NCI-H1092 treated with DMSO at 0.1 percent for 48 hours (cell line): Measurements from ENCODE around the gene PRR5.

Experiments used
- DNase-seq: peaks from one replicate; lab custom pipeline; 2025; lab: John Stamatoyannopoulos, UW

PRR5 gene

DNA sequence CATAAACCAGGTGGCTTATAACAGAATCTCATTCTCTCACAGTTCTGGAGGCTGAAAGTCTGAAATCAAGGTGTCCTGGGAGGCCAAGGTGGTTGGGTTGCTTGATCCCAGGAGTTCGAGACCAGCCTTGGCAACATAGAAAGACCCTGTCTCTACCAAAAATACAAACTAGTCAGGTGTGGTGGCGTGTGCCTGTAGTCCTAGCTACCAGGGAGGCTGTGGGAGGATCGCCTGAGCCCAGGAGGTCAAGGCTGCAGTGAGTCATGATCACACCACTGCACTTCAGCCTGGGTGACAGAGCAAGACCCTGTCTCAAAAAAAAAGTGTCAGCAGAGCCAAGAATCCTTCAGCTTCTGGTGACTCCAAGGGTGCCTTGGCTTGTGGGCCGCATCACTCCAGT lies 8.9 kb upstream of the PRR5 start:
- DNase-seq, result no peak

DNA sequence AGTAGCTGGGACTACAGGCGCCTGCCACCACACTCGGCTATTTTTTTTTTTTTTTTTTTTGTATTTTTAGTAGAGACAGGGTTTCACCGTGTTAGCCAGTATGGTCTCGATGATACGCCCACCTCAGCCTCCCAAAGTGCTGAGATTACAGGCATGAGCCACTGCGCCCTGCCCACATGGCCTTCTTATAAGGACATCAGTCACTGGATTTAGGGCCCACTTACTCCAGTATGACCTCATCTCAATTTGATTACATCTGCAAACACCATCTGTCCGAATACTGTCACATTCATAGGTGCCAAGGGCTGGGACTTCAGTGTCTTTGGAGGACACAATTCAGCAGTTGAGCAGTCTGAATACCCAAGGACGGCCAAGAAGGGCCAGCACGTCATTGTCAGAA lies 8.2 kb upstream of the PRR5 start:
- DNase-seq, result no peak

DNA sequence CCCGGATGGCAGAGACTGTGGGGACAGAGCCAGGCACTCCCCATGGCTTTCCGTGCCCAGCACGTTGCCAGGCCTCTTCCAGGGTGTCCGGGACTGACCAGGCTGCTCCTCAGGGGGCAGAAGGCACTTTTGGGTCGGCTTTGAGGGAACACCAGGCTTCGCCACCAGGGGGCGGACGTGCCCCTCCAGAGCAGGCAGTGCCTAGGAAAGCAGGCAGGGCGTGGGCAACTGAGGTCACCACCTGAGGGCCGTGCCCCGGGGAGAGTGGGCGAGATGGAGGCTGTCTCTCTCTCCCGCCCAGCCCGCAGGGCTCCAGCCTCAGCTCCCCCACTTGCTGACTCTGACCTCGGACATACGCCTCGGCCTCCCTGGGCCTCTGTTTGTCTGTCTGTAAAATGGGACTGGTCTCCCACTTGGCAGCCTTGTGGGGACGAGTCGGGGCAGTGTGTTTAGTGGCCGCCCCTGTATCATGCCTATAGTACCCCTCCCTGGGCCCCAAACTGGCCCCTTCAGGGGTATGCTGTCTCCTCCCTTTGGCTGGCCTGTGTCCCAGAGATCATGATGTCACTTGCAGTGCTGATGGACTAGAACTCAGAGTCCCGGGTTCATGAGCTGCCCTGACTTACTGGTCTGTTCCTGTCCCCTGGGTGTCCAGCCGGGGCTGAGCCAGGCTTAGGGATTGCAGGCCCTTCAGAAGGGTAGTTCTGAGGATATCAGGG lies 4.4 kb upstream of the PRR5 start:
- no peak for DNase-seq

DNA sequence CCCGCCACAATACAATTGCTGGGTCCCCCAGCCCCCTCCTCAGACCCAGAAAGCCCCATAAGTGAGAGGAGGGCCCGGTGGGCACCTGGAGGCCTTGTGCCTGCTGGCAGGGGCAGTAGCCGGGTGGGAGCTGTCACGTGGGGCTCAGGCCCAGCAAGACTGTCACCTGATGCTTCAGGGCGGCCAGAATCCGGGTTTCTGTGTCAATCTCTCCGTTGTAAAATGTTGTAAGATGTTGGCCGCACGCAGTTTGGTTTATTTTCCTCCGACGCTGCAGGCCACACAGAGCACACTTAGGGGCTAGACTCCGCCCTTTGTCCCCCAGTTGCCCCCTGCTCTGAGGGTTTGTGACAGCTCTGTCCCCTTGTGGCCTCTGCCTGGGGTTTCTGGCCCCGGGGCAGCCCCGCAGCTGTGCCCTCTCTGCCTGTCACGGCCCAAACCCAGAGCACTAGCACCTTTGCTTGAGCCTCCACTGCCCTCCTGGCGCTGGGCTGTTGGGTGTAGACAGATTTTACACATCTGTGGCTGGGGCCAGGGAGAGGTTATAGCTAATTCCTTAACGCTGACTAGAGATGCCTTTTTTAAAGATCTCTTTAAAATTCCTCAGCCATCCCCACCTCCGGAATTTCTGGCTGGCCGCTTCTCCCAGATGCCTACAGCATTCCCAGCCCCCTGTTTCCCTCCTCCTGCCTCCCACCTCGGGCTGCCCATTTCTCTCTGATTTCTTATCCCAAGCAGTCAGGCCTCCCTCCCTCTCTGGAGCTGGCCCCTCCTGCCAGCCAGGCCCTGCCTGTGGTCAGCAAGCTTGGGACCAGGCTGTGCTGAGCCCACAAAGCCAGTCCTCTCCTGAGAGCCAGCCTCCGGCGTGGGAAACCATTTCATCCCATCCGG lies 3.2 kb upstream of the PRR5 start:
- DNase-seq, result no peak

DNA sequence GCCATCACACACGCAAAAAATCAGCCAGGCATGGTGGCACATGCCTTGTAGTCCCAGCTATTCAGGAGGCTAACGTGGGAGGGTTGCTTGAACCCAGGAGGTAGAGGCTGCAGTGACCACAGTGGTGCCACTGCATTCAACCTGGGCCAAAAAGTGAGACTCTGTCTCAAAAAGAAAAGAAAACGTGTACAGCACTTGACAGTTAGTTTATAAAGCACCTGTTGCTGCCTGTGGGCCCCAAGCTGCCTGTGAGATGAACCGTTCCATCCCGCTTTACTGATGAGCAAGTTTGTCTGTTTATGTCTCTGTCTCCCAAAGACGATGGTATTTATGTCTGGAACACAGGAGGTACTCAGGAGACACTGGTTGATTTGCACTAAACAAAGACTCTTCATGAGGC lies 1.5 kb upstream of the PRR5 start:
- no peak for DNase-seq

DNA sequence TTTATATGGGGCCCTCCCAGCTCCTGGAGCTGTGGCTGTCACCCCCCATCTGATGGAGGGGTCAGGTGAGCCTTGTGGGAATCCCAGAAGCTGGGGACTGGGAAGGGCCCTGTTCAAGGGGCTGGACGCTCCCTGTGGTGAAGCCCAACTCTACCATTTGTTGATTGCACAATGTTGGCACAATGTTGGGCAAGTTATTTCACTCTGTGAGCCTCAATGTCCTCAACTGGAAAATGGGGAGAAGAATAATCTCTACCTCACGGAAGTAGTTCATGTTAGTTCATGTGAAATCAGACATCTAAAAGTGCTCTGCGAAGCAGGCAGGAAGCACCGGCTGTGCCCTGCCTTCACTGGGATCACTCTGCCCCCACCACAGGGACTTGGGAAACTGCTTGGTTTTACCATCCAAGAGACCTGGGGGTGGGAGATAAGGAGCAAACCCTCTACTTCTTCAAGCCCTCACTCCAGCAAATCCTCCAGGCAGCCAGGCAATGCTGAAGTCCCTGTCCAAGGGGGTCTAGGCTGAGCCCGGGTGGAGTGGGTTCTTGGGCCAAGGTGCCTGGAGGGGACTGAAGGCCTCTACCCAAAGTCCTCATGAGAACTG lies 715 bp upstream of the PRR5 start:
- DNase-seq, result no peak

DNA sequence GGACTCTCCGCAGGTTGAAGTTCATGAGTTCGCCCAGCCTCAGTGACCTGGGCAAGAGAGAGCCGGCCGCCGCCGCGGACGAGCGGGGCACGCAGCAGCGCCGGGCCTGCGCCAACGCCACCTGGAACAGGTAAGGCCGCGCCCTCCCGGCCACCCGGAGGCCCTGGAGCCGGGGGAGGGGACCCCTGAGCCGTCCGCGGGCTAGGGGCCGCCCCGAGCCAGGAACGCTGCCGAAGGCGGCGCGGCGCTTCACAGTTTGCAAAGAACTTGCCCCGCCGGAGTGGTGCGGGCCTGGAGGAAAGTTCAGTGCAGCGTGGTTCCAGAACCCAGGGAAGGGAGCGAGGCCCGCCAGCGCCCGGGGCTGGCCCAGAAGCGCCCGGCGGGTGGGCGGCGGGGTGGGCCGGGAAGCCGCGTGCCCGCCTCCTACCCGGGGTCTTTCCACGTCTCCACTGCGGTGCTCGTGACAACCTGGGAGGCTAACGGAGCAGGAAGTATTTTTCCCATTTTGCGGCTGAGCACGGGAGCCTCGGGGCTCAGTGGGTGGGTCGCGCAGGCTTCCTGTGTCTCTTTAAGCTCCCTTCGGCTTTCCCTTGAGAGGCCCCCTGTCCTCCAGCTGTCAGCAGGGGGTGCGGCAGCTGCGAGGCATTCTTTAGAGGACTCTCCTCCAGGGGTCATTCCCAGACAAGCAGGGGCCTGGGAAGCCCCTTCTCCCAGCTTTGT lies 635 bp downstream of the PRR5 start:
- no peak for DNase-seq

DNA sequence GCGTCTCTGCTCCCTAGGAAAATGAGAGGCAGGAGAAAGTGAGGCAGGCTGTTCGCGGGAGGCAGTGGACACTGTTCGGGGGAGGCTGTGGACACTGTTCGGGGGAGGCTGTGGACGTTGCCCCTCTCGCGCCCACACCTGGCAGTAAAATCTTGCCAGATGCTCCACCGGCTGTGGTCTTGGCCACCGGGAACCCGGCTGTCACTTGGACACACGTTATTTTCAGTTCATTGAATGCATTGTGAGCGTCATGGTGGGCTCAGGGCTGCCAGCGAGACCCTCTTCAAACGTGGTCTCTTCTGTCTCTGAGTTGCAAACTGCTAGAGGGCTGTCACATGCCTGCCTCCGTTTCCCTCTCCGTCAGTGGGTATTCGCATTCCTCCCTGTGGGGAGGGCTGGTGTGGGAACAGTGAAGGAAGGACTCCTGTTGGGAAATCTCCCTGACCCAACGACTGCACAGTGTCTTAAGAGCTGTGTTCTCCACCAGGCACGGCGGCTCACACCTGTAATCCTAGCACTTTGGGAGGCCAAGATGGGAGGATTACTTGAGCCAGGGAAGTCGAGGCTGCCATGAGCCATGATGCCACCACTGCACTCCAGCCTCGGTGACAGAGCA lies 1.4 kb downstream of the PRR5 start:
- DNase-seq, result no peak

DNA sequence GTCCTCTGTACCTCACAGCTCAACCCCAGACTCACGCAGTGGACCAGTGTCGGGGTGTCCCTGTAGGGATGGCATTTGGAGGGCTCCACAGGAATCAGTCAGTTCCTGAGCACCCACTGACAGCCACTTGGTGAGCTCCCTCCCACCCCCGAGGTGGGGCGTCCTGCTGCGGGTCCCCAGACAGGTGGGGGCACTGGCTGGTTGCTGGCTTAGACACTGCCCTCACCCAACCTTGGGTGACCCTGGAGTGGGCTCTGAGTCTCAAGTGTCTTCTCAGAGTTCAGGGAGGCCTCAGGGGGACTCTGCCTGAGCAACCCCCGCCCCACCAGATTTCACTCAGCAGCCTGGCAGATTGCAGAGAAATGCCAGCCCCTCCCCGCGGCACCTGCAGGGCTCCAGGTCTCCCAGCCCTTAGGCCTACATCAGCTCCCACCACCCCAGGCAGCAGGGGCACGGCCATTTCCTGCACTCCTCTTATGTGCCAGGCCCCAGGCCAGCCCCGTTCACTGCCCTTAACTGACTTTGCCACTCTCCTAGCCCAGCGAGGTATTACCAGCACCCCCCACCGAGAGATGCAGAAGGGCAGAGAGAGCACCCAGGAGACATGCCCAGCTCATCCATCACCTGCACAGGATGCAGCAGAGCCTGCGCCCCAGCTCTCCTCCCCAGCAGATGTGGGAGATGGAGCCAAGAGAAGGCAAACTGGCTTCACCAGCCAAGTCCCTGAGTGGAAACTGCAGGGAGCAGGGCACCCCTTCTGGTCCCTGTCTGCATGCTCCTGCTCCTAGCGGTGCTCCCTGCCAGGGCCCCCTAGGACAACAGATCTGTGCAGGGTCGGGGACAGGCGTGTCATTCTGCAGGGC lies 2.4 kb downstream of the PRR5 start:
- DNase-seq, result no peak

DNA sequence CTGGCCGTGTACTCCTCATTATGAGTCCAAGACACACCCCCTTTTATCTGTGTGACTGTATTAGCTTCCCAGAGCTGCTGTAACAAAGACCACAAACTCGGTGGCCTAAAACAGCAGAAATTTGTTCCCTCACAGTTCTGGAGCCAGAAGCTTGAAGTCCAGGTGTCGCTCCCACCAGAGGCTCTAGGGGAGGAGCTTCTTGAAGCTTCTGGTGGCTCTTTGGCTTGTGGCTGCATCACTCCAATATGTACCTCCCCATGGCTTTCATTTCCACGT lies 3.0 kb downstream of the PRR5 start:
- DNase-seq, result no peak

DNA sequence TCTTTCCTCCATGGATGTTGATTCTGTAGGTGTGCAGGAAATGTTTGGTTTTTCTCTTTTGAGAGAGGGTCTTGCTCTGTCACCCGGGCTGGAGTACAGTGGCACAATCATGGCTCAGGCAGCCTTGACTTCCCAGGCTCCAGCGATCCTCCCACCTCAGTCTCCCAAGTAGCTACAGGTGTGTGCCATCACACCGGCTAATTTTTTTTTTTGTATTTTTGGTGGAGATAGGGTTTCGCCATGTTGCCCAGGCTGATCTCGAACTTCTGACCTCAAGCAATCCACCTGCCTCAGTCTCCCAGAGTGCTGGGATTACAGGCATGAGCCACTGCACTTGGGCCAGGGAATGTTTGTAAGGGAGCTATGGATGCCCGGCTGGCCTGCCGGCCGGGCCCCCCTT lies 4.5 kb downstream of the PRR5 start:
- DNase-seq, result no peak

DNA sequence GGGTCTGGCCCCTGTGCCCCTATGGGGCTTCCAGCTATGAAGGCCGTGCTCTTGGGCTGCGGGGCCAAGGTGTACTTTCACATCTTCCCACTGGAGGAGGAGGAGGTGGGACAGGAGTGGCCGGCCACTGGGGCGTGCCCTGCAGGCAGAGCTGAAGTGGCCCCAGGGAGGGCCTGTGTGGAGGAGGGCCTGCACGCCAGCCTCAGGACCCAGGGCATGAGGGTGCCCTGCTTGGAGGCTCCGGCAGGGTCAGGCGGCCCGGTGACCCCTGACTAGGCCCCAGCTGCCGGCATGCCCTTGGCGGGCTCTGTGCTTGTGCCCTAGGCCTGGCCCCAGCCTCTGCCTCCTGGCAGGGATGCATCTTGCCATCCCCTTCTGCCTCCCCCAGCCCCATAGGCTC lies 5.2 kb downstream of the PRR5 start:
- DNase-seq, result no peak

DNA sequence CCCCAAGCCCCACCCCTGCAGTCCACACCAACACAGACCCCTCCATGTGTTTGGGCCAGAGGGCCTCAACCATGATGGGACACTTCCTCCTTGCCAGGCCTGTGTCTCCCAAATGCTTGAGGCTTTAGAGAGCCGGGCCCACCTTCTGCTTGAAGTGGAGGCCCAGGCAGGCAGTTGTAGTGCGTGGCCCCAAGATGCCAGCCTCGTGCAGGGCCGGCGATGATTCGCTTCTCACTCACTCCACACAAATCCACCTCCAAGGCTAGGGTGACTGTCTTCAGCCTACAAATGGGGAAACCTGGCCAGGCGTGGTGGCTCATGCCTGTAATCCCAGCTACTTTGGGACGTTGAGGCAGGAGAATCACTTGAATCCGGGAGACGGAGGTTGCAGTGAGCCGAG lies 5.7 kb downstream of the PRR5 start:
- DNase-seq, result no peak

DNA sequence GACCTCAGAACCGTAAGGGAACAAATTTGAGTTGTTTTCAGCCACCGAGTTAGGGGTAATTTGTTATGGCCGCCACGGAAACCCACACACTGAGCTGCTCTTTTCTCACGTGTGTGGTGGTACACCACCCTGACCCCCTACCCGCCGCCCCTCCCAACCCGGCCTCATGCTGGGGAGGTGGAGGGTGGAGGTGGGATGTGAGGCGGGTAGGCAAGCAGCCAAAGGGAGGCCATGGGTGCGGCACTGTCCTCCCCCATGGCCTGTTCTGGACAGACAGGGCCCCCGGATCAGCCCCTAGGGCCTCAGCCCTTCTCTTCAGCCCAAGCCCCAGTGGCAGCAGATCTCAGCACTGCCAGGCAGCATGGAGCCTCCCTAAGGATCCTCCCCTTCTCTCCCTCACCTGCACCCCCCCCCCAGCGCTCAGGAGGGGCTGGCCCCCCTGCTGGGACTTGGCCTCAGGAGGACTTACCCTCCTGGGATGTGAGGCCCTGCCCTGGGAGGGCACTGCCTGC lies 7.9 kb downstream of the PRR5 start:
- DNase-seq, result no peak

DNA sequence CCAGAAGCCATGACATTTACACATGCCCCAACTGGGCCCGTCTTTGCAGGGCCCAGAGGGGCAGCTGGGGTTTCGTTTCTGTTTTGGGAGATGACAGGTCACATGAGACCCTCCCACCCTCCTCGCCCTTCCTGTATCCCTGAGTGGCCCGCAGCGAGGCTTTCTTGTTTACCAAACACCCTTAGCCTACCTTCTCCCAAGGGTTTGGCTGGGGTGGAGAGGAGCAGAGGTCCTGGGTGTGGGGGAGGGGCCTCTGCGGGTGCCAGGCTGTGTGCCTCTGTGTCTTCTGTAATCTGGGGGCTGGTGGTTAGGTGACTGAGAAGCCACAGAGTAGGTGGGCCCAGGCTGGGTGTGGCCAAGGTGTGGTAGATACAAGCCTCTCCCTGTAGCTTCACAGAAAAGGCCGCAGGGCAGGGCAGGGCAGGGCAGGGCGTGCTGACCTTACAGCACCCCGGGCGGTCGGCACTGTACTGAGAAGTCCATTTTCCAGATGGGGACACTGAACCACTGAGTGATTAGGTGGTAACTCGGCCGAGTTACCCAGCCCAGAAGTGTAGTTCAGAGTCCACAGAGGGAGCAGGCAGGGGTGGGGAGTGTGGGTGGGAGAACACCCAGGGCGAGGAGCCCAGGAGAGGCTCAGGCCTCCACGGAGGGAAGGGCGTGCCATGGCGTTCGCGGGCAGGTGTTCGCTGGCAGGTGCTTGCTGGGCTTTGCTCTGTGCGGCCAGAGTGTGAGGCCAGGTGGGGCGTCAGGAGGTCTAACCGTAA lies 8.7 kb downstream of the PRR5 start:
- no peak for DNase-seq

DNA sequence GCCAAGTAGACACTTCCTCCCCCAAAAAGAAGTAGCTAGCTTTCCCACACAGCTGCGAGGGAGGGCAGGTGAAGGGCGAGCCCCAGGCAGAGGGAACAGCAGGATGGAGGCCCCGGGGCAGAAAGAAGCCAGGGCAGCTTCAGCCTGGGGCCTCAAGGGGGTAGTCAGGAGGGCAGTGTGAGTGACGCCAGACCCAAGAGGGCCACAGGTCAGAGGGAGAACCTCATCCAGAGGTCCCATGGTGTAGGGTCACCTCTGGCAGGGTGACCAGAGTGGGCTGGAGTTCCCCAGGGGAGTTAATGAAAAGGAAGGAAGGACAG lies 9.2 kb downstream of the PRR5 start:
- no peak for DNase-seq

DNA sequence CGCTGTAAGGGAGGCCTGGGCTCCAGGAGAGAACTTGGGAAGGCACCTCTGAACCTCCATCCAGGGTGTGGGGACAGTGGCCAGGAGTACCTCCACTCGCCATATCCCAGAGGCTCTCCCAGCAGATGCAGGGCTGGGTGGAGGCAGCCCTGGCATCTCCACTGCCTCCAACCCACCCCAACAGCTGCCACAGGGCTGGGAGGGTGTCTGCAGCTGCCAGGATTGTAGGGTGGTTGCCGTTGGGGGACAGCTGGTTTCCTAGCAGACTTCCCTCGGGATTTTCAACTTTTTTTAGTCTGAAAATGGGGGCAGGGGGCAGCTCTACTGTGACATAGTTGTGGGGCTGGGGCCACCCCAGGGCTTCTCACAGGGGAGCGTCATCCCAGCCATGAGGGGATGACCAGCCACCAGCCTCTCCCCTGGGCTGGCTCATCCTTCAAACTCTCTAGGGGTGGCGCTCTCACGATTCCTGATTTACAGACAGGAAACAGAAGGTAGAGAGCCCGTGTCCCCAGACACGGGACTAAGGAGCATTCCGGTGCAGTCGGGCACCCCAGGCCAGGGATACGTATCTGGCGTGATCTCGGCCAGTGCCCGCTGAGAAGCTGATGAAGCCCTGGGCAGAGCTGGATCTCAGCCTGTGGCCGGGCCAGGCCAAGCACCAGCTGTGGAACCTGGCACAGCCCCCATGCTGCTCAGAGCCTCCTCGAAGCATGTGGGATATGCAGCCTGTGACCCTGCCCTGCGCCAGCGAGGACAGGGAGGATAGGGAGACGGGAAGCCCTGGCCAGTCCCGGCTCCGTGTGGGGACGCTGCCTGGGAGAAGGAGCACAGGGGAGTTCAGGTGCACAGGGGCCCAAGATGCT lies 9.9 kb downstream of the PRR5 start:
- no peak for DNase-seq

DNA sequence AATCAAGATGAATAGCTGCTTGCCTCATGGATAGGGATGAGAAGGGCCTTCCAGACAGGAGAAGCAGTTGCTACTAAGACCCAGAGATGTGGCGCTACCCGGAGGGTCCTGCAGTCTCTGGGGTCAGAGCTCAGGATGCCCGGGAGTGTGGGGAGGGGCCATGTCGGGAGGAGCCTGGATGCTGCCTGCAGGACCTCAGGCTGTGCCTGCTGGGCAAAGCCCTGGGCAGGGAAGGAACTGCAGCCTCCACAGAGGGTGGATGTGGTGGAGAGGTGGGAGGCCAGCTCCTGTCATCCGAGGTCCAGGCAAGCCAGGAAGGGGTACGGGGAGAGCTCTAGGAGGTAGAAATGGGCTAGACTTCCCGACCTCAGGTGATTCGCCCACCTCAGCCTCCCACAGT lies 11.0 kb downstream of the PRR5 start:
- no peak for DNase-seq

DNA sequence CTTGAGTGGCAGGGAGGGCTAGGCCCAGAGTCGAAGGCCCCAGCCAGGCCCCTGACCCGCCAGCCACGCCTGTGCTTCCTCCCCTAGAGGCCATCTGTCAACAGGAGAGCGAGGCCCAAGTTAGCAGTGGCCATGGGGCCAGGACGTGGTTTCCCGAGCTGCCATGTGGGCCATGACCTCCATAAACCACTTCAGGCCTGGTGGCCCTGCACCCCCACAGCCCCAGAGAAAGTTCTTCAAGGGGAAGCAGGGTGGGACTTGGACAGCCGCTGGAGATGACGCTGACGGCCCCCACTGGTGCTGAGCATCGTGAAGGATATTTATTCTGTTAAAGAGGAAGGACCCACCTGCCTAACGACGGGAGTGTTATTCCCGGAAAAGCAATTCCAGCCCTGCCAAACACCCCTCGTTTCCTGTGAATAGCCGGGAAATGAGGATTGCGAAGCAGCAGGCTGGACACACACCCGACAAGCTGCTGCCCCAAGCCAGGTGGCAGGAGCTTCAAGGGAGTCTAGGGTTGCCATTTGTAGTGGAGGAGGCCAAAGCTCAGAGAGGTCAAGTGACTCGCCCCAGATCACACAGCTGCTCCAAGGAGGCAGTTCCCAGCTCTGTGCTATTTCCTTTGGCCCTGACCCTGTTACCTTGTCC lies 12.8 kb downstream of the PRR5 start:
- DNase-seq, result no peak
